GM18499 (cell line): ENCODE results near the gene GABRR2.

Experiments used
- ATAC-seq: cut with Tn5 transposase; IDR thresholded peaks from one replicate; pipeline ENCODE4 v1.9.1; 2021; ENCODE audit warnings: moderate number of reproducible peaks; ENCODE audit not compliant: insufficient read depth, unreplicated experiment

The GABRR2 gene

DNA sequence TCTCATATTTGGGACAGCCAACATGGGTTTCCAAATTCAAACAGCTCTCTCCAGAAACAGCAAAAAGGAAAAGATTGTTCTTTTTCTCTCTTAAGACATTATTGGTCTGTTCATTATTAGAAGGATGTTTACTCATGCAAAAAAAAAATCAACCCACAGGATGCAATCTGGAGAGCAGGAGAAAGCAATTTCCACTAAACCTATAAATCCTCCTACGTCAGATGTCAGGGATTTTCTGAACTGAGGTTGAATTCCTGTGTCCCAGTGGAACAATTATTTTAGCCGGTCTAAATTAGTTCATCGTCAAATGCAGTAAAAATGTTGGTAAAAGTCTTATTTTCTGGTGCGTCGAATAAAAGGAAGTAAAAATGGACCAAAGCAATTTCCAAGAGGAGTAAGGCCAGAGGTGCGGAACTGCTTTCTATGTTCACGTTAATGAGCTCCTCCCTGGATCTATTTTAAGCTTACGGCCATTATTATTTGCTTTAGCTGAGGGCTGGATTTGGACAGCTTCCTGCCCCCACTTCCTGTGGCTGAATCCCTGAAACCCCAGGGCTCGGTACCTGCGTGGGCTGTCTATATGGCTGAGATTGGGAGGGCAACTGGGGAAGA lies 97.7 kb downstream of the GABRR2 start, which contains the start of gene GABRR1:
GABRR1 (minus strand) TSS at position 60 of the 612 bp plus-strand sequence; CDS start at position 24, 36 bp downstream.
- no peak for ATAC-seq

DNA sequence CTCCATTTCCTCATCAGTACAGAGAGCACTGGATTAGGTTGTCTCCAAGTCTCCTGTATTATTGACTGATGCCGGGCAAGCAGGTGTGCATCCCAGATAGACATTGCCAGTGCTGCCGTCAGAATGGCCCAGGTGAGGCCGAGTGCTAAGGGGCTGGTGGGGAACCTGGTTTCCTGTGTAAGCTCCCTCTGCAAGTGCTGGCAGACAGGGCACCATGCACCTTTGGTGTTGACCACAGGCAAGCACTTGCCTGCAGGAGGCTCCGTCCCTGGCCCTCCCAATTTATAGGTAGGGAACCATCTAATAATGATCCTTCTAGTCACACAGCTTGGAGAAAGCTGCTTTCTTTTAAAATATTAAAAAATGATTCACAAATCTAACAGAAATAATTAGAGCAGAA lies 98.7 kb downstream of the GABRR2 start:
- no peak for ATAC-seq

DNA sequence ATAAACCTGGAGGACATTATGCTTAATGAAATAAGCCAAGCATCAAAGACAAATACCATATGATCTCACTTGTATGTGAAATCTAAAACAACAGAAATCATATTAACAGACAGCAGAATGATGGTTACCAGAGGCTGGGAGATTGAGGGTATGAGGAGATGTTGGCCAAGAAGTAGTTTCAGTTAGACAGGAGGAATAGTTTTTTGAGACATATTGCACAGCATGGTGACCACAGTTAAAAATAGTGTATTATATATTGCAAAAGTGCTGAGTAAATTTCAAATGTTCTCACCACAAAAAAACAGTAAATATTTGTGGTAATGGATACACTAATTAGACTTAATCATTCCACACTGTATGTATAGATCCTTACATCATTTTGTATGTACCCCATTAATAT lies 99.7 kb downstream of the GABRR2 start:
- ATAC-seq, result no peak

DNA sequence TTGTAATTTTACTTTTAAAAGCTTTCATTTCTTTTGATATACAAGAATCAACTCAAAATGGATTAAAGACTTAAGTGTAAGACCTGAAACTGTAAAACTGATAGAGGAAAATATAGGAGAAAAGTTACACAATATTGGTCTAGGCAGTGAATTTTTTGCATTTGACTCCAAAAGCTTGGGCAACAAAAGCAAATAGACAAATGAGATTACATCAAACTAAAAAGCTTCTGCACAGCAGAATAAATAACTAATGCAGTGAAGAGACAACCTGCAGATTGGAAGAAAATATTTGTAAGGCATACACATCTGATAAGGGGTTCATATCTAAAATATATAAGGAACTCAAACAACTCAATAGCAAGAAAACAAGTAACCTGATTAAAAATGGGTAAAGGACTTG lies 100.9 kb downstream of the GABRR2 start:
- no peak for ATAC-seq

DNA sequence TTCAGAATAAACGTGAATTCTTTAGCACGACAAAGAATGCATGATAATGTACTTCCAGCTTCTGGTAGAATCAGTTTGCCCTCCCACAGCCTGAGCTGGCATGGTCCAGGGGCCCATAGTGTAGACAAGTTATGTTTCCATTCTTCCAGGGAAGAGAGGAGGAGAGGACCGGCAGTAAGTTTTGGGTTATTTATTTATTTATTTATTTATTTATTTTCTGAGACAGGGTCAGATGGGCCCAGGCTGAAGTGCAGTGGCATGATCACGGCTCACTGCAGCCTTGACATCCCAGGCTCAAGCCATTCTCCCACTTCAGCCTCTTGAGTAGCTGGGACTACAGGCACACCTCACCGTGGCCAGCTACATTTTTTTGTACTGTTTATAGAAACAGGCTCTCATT lies 102.6 kb downstream of the GABRR2 start:
- ATAC-seq, result no peak

DNA sequence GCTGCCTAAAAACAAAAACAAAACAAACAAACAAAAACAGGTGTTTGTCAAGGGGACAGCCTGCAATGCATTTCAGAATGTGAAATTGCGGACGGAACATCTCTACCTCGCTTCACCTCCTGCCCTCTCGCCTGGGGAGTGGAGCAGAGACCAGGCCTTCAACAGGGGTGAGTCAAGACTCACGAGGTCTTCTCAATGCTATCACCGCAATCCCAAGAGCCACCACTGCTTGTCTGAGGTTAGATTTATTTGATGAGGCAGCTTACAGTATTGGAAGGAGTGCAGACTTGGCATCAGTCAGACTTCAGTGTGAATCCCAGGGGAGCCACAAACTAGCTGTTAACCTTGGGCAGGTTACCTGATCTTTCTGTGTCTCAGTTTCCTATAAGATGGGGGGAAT lies 105.6 kb downstream of the GABRR2 start:
- ATAC-seq, result no peak

DNA sequence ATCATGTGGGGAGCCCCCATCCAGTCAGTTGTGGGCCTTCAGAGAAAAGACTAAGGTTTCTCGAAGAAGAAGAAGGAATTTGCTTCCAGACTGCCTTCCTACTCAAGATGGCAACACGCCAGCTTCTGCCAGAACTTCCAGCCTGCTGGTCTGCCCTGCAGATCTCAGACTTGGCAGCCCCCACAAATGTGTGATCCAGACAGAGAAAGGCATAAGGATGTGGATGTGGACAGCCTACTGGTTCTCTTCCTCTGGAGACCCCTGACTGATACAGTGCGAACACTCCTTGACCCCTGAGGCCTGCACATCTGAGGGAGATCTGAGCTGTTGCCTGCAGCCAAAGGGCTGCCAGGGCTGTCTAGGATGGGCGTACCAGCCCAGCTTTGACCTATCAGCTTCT lies 106.5 kb downstream of the GABRR2 start:
- no peak for ATAC-seq
